Body of pancreas (tissue), 4 donors: ENCODE measurements around the gene C5AR1. TPM values are rescaled to one million over a fixed set of nuclear protein-coding genes. Genes with fewer than 3 reads are reported as not detected.

Experiments used
- ATAC-seq: fragments of 150-250 bp; one replicate; pipeline ENCODE4 v1.9.1; 2016
- DNase-seq, 4 donors: peaks; one replicate each; pipeline ENCODE4 v3.0.0-alpha.2; 2019
- H3K27ac ChIP-seq, 4 donors: fragments of 200-600 bp; sonication (generic); 1 replicate in 3 of 4; 2 replicates in 1 of 4; pipeline versions ENCODE4 v1.5.1 to v1.6.1; 2016 to 2019; ENCODE audit warnings: mild to moderate bottlenecking in 1 of 4, mixed read lengths in 1 of 4, moderate library complexity in 1 of 4
- H3K27me3 ChIP-seq, 2 donors: fragments of 200-600 bp; sonication (generic); one replicate each; pipeline ENCODE4 v1.6.0; 2016; ENCODE audit warnings: mild to moderate bottlenecking in 1 of 2
- H3K36me3 ChIP-seq, 2 donors: fragments of 200-600 bp; sonication (generic); replicated peaks in 1 of 2; 2 replicates each; pipeline ENCODE4 v1.5.1; 2016; ENCODE audit warnings: low read depth in 2 of 2; ENCODE audit not compliant: insufficient read depth in 1 of 2
- H3K4me1 ChIP-seq: fragments of 200-600 bp; sonication (generic); one replicate; pipeline ENCODE4 v1.6.0; 2016
- H3K4me3 ChIP-seq, 2 donors: fragments of 200-600 bp; sonication (generic); 1 replicate in 1 of 2; 2 replicates in 1 of 2; pipeline ENCODE4 v1.5.1; 2016 to 2019
- H3K9me3 ChIP-seq, 3 donors: fragments of 200-600 bp; sonication (generic); 1 replicate in 2 of 3; 2 replicates in 1 of 3; pipeline ENCODE4 v1.5.1; 2016
- POLR2A ChIP-seq, 3 donors: fragments of 450-650 bp; IDR thresholded peaks; one replicate each; pipeline ENCODE4 v1.6.1; 2016; ENCODE audit warnings: antibody characterized with exemption in 3 of 3, mild to moderate bottlenecking in 2 of 3
- whole genome bisulfite sequencing, 2 donors: methylation state at CpG; one replicate each; pipeline ENCODE4 v1.1.5; 2017; 5-methylcytosine and 5-hydroxymethylcytosine counted together
- intact Hi-C: fragments of 100-400 bp; cut with DNase I; formaldehyde crosslinking; loops from one replicate; pipeline ENCODE4 v1.15.1; 2023
- total RNA-seq, 2 donors: library from RNA; depleted of rRNA; stranded (reverse); fragments of >200 nt; gene quantifications; one replicate each; pipeline ENCODE4 v1.1.0, GENCODE V29; 2016
- TF ChIP-seq, protein P1 (sequence below), 7 experiments: fragments of 450-650 bp in 4 of 7; fragments of 200-600 bp in 3 of 7; sonication (generic) in 3 of 7; IDR thresholded peaks; one replicate each; pipeline ENCODE4 v1.5.1; 2016 to 2019; ENCODE audit warnings: antibody characterized with exemption in 7 of 7

Gene C5AR1
- total RNA-seq, 2 donors from 2014 or later = 2.6 to 5.4 TPM

DNA sequence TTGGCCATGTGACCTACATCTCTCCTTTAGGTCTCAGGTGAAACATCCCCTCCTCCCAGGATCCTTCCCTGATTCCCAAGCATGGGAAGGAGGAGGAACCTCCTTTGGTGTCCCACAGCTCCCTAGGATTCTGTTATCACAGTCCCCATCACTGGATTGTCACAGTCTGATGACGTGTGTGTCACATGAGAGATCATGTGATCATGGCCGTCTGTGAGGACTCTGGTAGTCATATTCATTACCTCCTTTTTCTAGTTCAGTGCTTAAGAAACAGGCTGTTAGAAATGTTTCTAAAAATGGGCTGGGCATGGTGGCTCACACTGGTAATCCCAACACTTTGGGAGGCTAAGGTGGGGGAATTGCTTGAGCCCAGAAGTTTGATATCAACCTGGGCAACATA, 42.4 kb downstream of the C5AR1 start:
- intact Hi-C loops = no loop called here
- WGBS, 2 donors = 50 to 53% methylated on average over 2 of the region's 2 CpGs
- H3K27ac ChIP-seq = no peak overlapping the region
- H3K4me3 ChIP-seq = no peak overlapping the region
- ATAC-seq (no peak), DNase-seq (no peak)
- TF ChIP-seq, protein P1, sequence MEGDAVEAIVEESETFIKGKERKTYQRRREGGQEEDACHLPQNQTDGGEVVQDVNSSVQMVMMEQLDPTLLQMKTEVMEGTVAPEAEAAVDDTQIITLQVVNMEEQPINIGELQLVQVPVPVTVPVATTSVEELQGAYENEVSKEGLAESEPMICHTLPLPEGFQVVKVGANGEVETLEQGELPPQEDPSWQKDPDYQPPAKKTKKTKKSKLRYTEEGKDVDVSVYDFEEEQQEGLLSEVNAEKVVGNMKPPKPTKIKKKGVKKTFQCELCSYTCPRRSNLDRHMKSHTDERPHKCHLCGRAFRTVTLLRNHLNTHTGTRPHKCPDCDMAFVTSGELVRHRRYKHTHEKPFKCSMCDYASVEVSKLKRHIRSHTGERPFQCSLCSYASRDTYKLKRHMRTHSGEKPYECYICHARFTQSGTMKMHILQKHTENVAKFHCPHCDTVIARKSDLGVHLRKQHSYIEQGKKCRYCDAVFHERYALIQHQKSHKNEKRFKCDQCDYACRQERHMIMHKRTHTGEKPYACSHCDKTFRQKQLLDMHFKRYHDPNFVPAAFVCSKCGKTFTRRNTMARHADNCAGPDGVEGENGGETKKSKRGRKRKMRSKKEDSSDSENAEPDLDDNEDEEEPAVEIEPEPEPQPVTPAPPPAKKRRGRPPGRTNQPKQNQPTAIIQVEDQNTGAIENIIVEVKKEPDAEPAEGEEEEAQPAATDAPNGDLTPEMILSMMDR (IDR thresholded peaks at IDR 0.05) = no peak
- no peak for TF ChIP-seq POLR2A (IDR thresholded peaks at IDR 0.05)
- H3K36me3 ChIP-seq = peaks cover 0 to 15% of the 10 kb centered on the region in 2 donors
- H3K9me3 ChIP-seq = no peaks in the 10 kb centered on the region
- no peaks in the 10 kb centered on the region for H3K27me3 ChIP-seq
- peaks cover 36% of the 10 kb centered on the region for H3K4me1 ChIP-seq

DNA sequence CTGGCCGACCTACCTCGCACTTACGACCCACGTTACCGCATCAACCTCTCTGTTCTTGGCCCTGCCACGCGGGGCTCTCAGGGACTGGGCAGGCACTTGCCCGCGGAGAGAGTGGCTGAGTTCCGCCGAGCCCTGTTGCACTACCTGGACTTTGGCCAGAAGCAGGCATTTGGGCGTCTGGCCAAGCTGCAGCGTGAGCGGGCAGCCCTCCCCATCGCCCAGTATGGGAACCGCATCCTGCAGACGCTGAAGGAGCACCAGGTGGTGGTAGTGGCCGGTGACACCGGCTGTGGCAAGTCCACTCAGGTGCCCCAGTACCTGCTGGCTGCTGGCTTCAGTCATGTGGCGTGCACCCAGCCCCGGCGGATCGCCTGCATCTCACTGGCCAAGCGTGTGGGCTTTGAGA, 43.6 kb downstream of the C5AR1 start:
- Histone ChIP-seq H3K4me3 (no peak overlapping the region), H3K27ac (no peak overlapping the region), H3K27me3 (no peaks in the 10 kb centered on the region), H3K9me3 (no peaks in the 10 kb centered on the region), H3K4me1 (peaks cover 35% of the 10 kb centered on the region), H3K36me3 (peaks cover 7 to 26% of the 10 kb centered on the region in 2 donors)
- ATAC-seq (no peak), DNase-seq (peak; percentile 65 to 84 (median 78))
- intact Hi-C loops = no loop called here
- TF ChIP-seq POLR2A (IDR thresholded peaks at IDR 0.05) = no peak
- TF ChIP-seq, protein P1 (IDR thresholded peaks at IDR 0.05) = peak in 2 of 7 experiments; percentile 18
- WGBS, 2 donors = 39 to 58% methylated on average over 13 to 22 of the region's 24 CpGs

DNA sequence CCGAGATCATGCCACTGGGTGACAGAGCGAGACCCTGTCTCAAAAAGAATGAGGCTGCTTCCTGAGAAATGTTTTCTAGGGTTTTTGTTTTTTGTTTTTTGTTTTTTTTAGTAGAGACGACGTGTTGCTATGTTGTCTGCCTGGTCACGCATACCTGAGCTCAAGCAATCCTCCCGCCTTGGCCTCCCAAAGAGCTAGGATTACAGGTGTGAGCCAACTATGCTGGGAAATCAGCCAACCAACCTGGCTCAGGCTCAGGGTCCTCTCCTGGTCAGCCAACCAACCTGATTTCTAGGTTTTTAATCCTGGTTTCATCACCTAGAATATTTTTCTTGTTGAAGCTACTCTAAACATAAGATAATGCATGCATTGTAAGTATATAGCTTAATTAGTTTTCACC, 47.2 kb downstream of the C5AR1 start:
- peak in 2 of 4 donors; percentile 50 to 52 for DNase-seq
- intact Hi-C loops = no loop called here
- H3K27me3 ChIP-seq = no peaks in the 10 kb centered on the region
- H3K9me3 ChIP-seq = no peaks in the 10 kb centered on the region
- no peak overlapping the region for H3K27ac ChIP-seq
- H3K4me3 ChIP-seq = no peak overlapping the region
- 71 to 80% methylated on average over 6 of the region's 6 CpGs for WGBS, 2 donors
- peaks cover 7 to 37% of the 10 kb centered on the region in 2 donors for H3K36me3 ChIP-seq
- peaks cover 14% of the 10 kb centered on the region for H3K4me1 ChIP-seq
- ATAC-seq = no peak
- no peak for TF ChIP-seq POLR2A (IDR thresholded peaks at IDR 0.05)
- TF ChIP-seq, protein P1 (IDR thresholded peaks at IDR 0.05) = no peak

DNA sequence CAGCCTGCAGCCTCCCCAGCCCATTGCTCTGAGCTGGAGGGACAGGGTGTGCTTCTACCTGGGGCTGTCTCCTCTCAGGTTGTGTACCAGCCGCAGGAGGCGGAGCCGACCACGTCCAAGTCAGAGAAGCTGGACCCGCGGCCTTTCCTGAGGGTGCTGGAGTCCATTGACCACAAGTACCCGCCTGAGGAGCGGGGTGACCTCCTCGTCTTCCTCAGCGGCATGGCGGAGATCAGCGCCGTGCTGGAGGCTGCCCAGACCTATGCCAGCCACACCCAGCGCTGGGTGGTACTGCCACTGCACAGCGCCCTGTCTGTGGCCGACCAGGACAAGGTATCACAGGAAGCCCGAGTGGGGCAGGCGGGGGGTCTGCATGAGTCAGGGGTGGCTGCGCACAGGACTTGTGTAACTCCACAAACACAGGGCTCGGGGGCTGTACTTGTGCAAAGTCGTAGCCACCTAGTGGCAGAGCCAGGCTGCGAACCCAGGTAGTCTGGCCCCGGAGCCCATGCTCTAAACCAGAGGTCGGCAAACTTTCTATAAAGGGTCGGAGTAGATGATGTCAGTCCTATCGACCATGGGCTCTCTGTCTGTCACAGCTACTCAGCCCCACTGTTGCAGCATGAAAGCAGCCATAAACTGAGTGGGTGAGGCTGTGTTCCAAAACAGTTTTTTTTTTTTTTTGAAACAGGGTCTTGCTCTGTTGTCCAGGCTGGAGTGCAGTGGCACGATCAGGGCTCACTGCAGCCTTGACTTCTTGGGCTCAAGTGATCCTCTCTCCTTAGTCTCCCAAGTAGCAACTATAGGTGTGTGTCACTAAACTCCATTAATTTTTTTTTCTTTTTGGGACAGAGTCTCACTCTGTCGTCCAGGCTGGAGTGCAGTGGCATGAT, 48.4 kb downstream of the C5AR1 start:
- Histone ChIP-seq H3K27me3 (no peaks in the 10 kb centered on the region), H3K27ac (no peak overlapping the region), H3K9me3 (no peaks in the 10 kb centered on the region), H3K36me3 (peaks cover 7 to 37% of the 10 kb centered on the region in 2 donors), H3K4me1 (peaks cover 12% of the 10 kb centered on the region), H3K4me3 (no peak overlapping the region)
- TF ChIP-seq POLR2A (IDR thresholded peaks at IDR 0.05) = no peak
- TF ChIP-seq, protein P1 (IDR thresholded peaks at IDR 0.05) = no peak
- ATAC-seq (no peak), DNase-seq (no peak)
- intact Hi-C loops = no loop called here
- WGBS, 2 donors = 92 to 93% methylated on average over 9 to 27 of the region's 28 CpGs
